PC-3 (cell line): Measurements from ENCODE around the gene GTF2A2.
"Not testable (repeated sequence)": the region's sequence is repeated elsewhere in the genome, so short reads cannot be mapped to it uniquely, and the experiment has no call there.

Experiments
- CTCF ChIP-seq: fragments of 300-600 bp; sonication (generic); conservative IDR thresholded peaks from 2 replicates; pipeline ENCODE4 v1.5.1; 2017; ENCODE audit warnings: antibody characterized with exemption, low read depth, mild to moderate bottlenecking, low read length
- EZH2phosphoT487 ChIP-seq: fragments of 300-600 bp; sonication (generic); IDR thresholded peaks from 2 replicates; pipeline ENCODE4 v1.6.1; 2018; ENCODE audit warnings: mild to moderate bottlenecking, antibody characterized with exemption, low read length, borderline replicate concordance

- not testable (repeated sequence) for TF ChIP-seq CTCF, EZH2phosphoT487
Observed at GRCh38 chr15:59698065-59698464, 40.8 kb upstream of the GTF2A2 start.
